Kasumi-1 (cell line): ENCODE data around the gene ELP5.

ENCODE experiments used
- DNase-seq, 2 experiments: peaks; one replicate each; lab custom pipeline; 2025; lab: John Stamatoyannopoulos, UW

Gene ELP5

GRCh38 chr17:7219229-7219811 is 32.7 kb upstream of the ELP5 start:
- no peak for DNase-seq

GRCh38 chr17:7219812-7220592 is 32.0 kb upstream of the ELP5 start, which contains the start of the genes ACADVL and DLG4:
Gene ACADVL, plus strand, starts transcription at chr17:7219938. Its CDS starts 47 bp downstream, at chr17:7219985.
Gene DLG4, minus strand, starts transcription at chr17:7219836.
- DNase-seq, result peak in 1 of 2 experiments; percentile 41

GRCh38 chr17:7220593-7221277 is 31.3 kb upstream of the ELP5 start:
- DNase-seq, result peak; percentile 25 to 35

- DNase-seq, result no peak
Measured at GRCh38 chr17:7221278-7222092, 30.5 kb upstream of the ELP5 start.

GRCh38 chr17:7222093-7222971 is 29.7 kb upstream of the ELP5 start:
- no peak for DNase-seq

- no peak for DNase-seq
Measured at GRCh38 chr17:7222972-7223292, 29.1 kb upstream of the ELP5 start.

- DNase-seq, result no peak
Measured at GRCh38 chr17:7223375-7223774, 28.6 kb upstream of the ELP5 start.

- DNase-seq, result no peak
Measured at GRCh38 chr17:7224110-7224509, 27.9 kb upstream of the ELP5 start.

- no peak for DNase-seq
Measured at GRCh38 chr17:7224661-7225111, 27.3 kb upstream of the ELP5 start.

- no peak for DNase-seq
Measured at GRCh38 chr17:7225711-7226331, 26.2 kb upstream of the ELP5 start.

- DNase-seq, result no peak
Measured at GRCh38 chr17:7226721-7227710, 25.0 kb upstream of the ELP5 start.

- no peak for DNase-seq
Measured at GRCh38 chr17:7228920-7229319, 23.1 kb upstream of the ELP5 start.

GRCh38 chr17:7229504-7229903 is 22.5 kb upstream of the ELP5 start:
- no peak for DNase-seq

GRCh38 chr17:7232114-7232513 is 19.9 kb upstream of the ELP5 start:
- DNase-seq, result no peak

GRCh38 chr17:7233701-7234082 is 18.3 kb upstream of the ELP5 start:
- peak in 1 of 2 experiments; percentile 24 for DNase-seq

GRCh38 chr17:7234083-7234951 is 17.7 kb upstream of the ELP5 start, which contains the start of gene DVL2:
Gene DVL2, minus strand, starts transcription at chr17:7234517. Its CDS starts 255 bp downstream, at chr17:7234262.
- DNase-seq, result peak; percentile 85 to 86

GRCh38 chr17:7235693-7236665 is 16.0 kb upstream of the ELP5 start:
- no peak for DNase-seq
